ENCODE data around the gene GLIS1.

DNA sequence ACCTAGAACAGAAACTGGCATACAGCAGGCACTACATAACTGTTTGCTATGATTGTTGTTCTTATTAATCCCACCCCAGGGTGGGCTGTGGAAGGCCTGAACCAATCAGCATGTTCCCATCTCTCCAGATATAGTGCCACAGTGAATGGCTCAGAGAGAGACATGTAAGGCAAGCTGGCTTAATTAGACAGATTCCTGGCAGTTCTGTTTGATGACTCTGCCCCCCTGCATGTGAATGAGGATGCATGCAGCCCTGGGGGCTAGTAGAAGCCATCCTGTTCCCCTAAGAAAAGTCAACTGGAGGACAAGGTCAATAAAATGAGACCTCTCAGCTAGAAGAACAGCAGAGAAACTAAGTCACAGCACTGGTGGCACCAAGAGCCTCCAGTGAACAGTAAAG lies 130.3 kb downstream of the GLIS1 start:
- TF ChIP-seq POLR2A (IDR thresholded peaks at IDR 0.05; ENCODE audit: low read depth, low read length), result no peak
- TF ChIP-seq, protein P1, sequence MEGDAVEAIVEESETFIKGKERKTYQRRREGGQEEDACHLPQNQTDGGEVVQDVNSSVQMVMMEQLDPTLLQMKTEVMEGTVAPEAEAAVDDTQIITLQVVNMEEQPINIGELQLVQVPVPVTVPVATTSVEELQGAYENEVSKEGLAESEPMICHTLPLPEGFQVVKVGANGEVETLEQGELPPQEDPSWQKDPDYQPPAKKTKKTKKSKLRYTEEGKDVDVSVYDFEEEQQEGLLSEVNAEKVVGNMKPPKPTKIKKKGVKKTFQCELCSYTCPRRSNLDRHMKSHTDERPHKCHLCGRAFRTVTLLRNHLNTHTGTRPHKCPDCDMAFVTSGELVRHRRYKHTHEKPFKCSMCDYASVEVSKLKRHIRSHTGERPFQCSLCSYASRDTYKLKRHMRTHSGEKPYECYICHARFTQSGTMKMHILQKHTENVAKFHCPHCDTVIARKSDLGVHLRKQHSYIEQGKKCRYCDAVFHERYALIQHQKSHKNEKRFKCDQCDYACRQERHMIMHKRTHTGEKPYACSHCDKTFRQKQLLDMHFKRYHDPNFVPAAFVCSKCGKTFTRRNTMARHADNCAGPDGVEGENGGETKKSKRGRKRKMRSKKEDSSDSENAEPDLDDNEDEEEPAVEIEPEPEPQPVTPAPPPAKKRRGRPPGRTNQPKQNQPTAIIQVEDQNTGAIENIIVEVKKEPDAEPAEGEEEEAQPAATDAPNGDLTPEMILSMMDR (IDR thresholded peaks at IDR 0.05; ENCODE audit: extremely low read depth in 1 of 2, insufficient read depth in 1 of 2, low read depth in 1 of 2, low read length in 2 of 2), result no peak
- TF ChIP-seq FOS (IDR thresholded peaks at IDR 0.05; ENCODE audit: borderline replicate concordance, insufficient read depth, low read length), result no peak
- TF ChIP-seq EZH2 (IDR thresholded peaks at IDR 0.05; ENCODE audit: borderline replicate concordance, low read depth, low read length, severe bottlenecking), result no peak
- TF ChIP-seq POLR2AphosphoS5 (IDR thresholded peaks at IDR 0.05; ENCODE audit: insufficient read depth, low read depth, low read length), result no peak
